Measurements from ENCODE around the gene IFNAR1.

The IFNAR1 gene

GRCh38 chr21:33313183-33313582 lies 11.6 kb upstream of the IFNAR1 start:
- H3F3A ChIP-seq (ENCODE audit: insufficient read depth, low read length), result peaks cover 6% of the 10 kb centered on the region
- H3K4me2 ChIP-seq (ENCODE audit: low read length), result no peak overlapping the region
- H2AFZ ChIP-seq (ENCODE audit: low read length), result no peak overlapping the region
- H3K4me1 ChIP-seq (ENCODE audit: insufficient read depth, low read length, severe bottlenecking), result peaks cover 51% of the 10 kb centered on the region
- no peaks in the 10 kb centered on the region for H3K9me2 ChIP-seq (ENCODE audit: low read depth, low read length)
- peaks cover 4% of the 10 kb centered on the region; the same call in 1 of the 2 replicates for H3K36me3 ChIP-seq (ENCODE audit: insufficient read depth, low read length)
- H3K27me3 ChIP-seq (ENCODE audit: insufficient read depth, low read length), result no peaks in the 10 kb centered on the region
- no peaks in the 10 kb centered on the region for H4K20me1 ChIP-seq (ENCODE audit: insufficient read depth, low read length)
- TF ChIP-seq CTCF (IDR thresholded peaks at IDR 0.05; ENCODE audit: low read length) (no peak), EZH2 (IDR thresholded peaks at IDR 0.05; ENCODE audit: borderline replicate concordance, low read length) (no peak)
- H3K79me2 ChIP-seq (ENCODE audit: insufficient read depth, low read length), result no peaks in the 10 kb centered on the region
- H3K9me3 ChIP-seq (ENCODE audit: low read length), result peaks cover 14% of the 10 kb centered on the region; the same call in 1 of the 2 replicates
- H3K27ac ChIP-seq (ENCODE audit: low read depth, low read length, poor library complexity, severe bottlenecking), result peak overlapping the region; percentile 32
- H3K4me3 ChIP-seq (ENCODE audit: low read depth, low read length, poor library complexity, severe bottlenecking), result no peak overlapping the region
- no peak overlapping the region for H3K9ac ChIP-seq (ENCODE audit: low read length)

GRCh38 chr21:33313611-33314010 lies 11.2 kb upstream of the IFNAR1 start:
- peaks cover 14% of the 10 kb centered on the region; the same call in 1 of the 2 replicates for H3K9me3 ChIP-seq (ENCODE audit: low read length)
- peaks cover 47% of the 10 kb centered on the region for H3K4me1 ChIP-seq (ENCODE audit: insufficient read depth, low read length, severe bottlenecking)
- peaks cover 4% of the 10 kb centered on the region; the same call in 1 of the 2 replicates for H3K36me3 ChIP-seq (ENCODE audit: insufficient read depth, low read length)
- H3K79me2 ChIP-seq (ENCODE audit: insufficient read depth, low read length), result no peaks in the 10 kb centered on the region
- H3K27ac ChIP-seq (ENCODE audit: low read depth, low read length, poor library complexity, severe bottlenecking), result peak overlapping the region; percentile 32
- H3K27me3 ChIP-seq (ENCODE audit: insufficient read depth, low read length), result no peaks in the 10 kb centered on the region
- no peak overlapping the region for H3K9ac ChIP-seq (ENCODE audit: low read length)
- no peak overlapping the region for H3K4me2 ChIP-seq (ENCODE audit: low read length)
- no peaks in the 10 kb centered on the region for H4K20me1 ChIP-seq (ENCODE audit: insufficient read depth, low read length)
- no peak overlapping the region for H3K4me3 ChIP-seq (ENCODE audit: low read depth, low read length, poor library complexity, severe bottlenecking)
- no peak overlapping the region for H2AFZ ChIP-seq (ENCODE audit: low read length)
- H3F3A ChIP-seq (ENCODE audit: insufficient read depth, low read length), result 0 out of 2 replicates have a peak, but pooled peaks cover 2% of the 10 kb centered on the region
- no peaks in the 10 kb centered on the region for H3K9me2 ChIP-seq (ENCODE audit: low read depth, low read length)
- TF ChIP-seq CTCF (IDR thresholded peaks at IDR 0.05; ENCODE audit: low read length) (no peak), EZH2 (IDR thresholded peaks at IDR 0.05; ENCODE audit: borderline replicate concordance, low read length) (no peak)

- Histone ChIP-seq H3K79me2 (ENCODE audit: insufficient read depth, low read length) (no peaks in the 10 kb centered on the region), H3K9ac (ENCODE audit: low read length) (no peak overlapping the region), H3K27ac (ENCODE audit: low read depth, low read length, poor library complexity, severe bottlenecking) (no peak overlapping the region), H3K4me2 (ENCODE audit: low read length) (no peak overlapping the region), H2AFZ (ENCODE audit: low read length) (no peak overlapping the region), H3K4me3 (ENCODE audit: low read depth, low read length, poor library complexity, severe bottlenecking) (no peak overlapping the region), H3K4me1 (ENCODE audit: insufficient read depth, low read length, severe bottlenecking) (peaks cover 42% of the 10 kb centered on the region), H3K9me2 (ENCODE audit: low read depth, low read length) (no peaks in the 10 kb centered on the region), H3K36me3 (ENCODE audit: insufficient read depth, low read length) (peaks cover 4% of the 10 kb centered on the region; the same call in 1 of the 2 replicates), H3K9me3 (ENCODE audit: low read length) (peaks cover 14% of the 10 kb centered on the region; the same call in 1 of the 2 replicates), H4K20me1 (ENCODE audit: insufficient read depth, low read length) (no peaks in the 10 kb centered on the region), H3K27me3 (ENCODE audit: insufficient read depth, low read length) (no peaks in the 10 kb centered on the region), H3F3A (ENCODE audit: insufficient read depth, low read length) (no peaks in the 10 kb centered on the region)
- TF ChIP-seq CTCF (IDR thresholded peaks at IDR 0.05; ENCODE audit: low read length) (no peak), EZH2 (IDR thresholded peaks at IDR 0.05; ENCODE audit: borderline replicate concordance, low read length) (no peak)
Observed at GRCh38 chr21:33314111-33314510, 10.7 kb upstream of the IFNAR1 start.

Measured in OCI-LY1 (cell line).